HS-5 (cell line): ENCODE data around the gene ERCC5.

Source experiments
- DNase-seq: peaks from one replicate; pipeline ENCODE4 v3.0.0-alpha.2; 2012; ENCODE audit warnings: low read depth

The ERCC5 gene

GRCh38 chr13:102881819-102882686, 36.2 kb downstream of the ERCC5 start:
- DNase-seq = no peak

GRCh38 chr13:102892503-102892902, 46.7 kb downstream of the ERCC5 start:
- no peak for DNase-seq

GRCh38 chr13:102897371-102898138, 51.7 kb downstream of the ERCC5 start:
- no peak for DNase-seq

GRCh38 chr13:102900193-102900608, 54.4 kb downstream of the ERCC5 start:
- DNase-seq = no peak

GRCh38 chr13:102901056-102901455, 55.2 kb downstream of the ERCC5 start:
- DNase-seq = no peak

- DNase-seq = no peak
These were observed 55.9 kb downstream of the ERCC5 start for GRCh38 chr13:102901615-102902305.

GRCh38 chr13:102902789-102903347, 57.0 kb downstream of the ERCC5 start:
- DNase-seq = no peak

- DNase-seq = no peak
These were observed 58.0 kb downstream of the ERCC5 start for GRCh38 chr13:102903659-102904407.

- DNase-seq = no peak
These were observed 58.6 kb downstream of the ERCC5 start for GRCh38 chr13:102904408-102904862.

GRCh38 chr13:102905905-102906771, 60.3 kb downstream of the ERCC5 start:
- no peak for DNase-seq

GRCh38 chr13:102907016-102907756, 61.4 kb downstream of the ERCC5 start:
- no peak for DNase-seq

- DNase-seq = no peak
These were observed 62.2 kb downstream of the ERCC5 start for GRCh38 chr13:102907886-102908515.

GRCh38 chr13:102909971-102910370, 64.1 kb downstream of the ERCC5 start:
- DNase-seq = no peak

- DNase-seq = no peak
These were observed 65.5 kb downstream of the ERCC5 start for GRCh38 chr13:102911336-102911735.

- DNase-seq = no peak
These were observed 66.8 kb downstream of the ERCC5 start for GRCh38 chr13:102912599-102912998.

GRCh38 chr13:102913914-102914313, 68.1 kb downstream of the ERCC5 start:
- DNase-seq = no peak

- no peak for DNase-seq
These were observed 68.6 kb downstream of the ERCC5 start for GRCh38 chr13:102914339-102914930.

- DNase-seq = no peak
These were observed 69.6 kb downstream of the ERCC5 start for GRCh38 chr13:102915393-102915930.
